ENCODE data around the gene PPIP5K2.

DNA sequence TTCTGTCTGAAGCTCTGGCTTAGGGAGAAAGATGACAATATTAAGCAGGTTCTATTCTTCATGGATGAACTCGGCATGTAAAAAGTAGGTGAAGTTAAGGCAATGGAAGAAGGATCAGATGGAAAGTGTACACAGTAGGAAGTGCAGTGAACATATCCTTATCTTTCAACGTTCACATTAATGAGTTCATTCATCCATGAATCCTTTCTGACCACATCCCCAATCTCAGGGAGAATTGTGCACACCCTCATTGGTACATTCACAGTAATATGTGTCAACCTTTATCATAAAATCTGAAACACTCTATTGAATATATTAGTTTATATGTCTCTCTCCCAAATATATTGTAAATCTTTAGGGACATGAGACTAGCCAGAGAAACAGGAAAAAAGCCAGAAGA is 5.7 kb upstream of the PPIP5K2 start:
- TF ChIP-seq, protein P1, sequence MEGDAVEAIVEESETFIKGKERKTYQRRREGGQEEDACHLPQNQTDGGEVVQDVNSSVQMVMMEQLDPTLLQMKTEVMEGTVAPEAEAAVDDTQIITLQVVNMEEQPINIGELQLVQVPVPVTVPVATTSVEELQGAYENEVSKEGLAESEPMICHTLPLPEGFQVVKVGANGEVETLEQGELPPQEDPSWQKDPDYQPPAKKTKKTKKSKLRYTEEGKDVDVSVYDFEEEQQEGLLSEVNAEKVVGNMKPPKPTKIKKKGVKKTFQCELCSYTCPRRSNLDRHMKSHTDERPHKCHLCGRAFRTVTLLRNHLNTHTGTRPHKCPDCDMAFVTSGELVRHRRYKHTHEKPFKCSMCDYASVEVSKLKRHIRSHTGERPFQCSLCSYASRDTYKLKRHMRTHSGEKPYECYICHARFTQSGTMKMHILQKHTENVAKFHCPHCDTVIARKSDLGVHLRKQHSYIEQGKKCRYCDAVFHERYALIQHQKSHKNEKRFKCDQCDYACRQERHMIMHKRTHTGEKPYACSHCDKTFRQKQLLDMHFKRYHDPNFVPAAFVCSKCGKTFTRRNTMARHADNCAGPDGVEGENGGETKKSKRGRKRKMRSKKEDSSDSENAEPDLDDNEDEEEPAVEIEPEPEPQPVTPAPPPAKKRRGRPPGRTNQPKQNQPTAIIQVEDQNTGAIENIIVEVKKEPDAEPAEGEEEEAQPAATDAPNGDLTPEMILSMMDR (IDR thresholded peaks at IDR 0.05): no peak
- TF ChIP-seq POLR2A (IDR thresholded peaks at IDR 0.05): no peak
